Esophagus muscularis mucosa (tissue), 4 donors: ENCODE data around the gene GSG1L. TPM values are rescaled to one million over a fixed set of nuclear protein-coding genes. Genes with fewer than 3 reads are reported as not detected.

ENCODE experiments used
- DNase-seq: peaks from one replicate; pipeline ENCODE4 v3.0.0-alpha.2; 2017; ENCODE audit errors: extremely low spot score
- H3K27ac ChIP-seq, 4 donors: fragments of 200-600 bp; sonication (generic); replicated peaks in 1 of 4; 1 replicate in 3 of 4; 2 replicates in 1 of 4; pipeline ENCODE4 v1.5.1; 2016 to 2019; ENCODE audit warnings: mild to moderate bottlenecking in 1 of 4
- H3K27me3 ChIP-seq, 4 donors: fragments of 200-600 bp; sonication (generic); one replicate each; pipeline versions ENCODE4 v1.5.1 to v1.6.0; 2016 to 2019
- H3K36me3 ChIP-seq, 4 donors: fragments of 200-600 bp; sonication (generic); one replicate each; pipeline ENCODE4 v1.5.1; 2016 to 2019
- H3K4me1 ChIP-seq, 4 donors: fragments of 200-600 bp; sonication (generic); one replicate each; pipeline ENCODE4 v1.5.1; 2016 to 2019
- H3K4me3 ChIP-seq, 4 donors: fragments of 200-600 bp; sonication (generic); 1 replicate in 2 of 4; 2 replicates in 2 of 4; pipeline ENCODE4 v1.5.1; 2016 to 2019; ENCODE audit warnings: mild to moderate bottlenecking in 4 of 4, moderate library complexity in 1 of 4
- H3K9me3 ChIP-seq, 4 donors: fragments of 200-600 bp; sonication (generic); 1 replicate in 3 of 4; 2 replicates in 1 of 4; pipeline ENCODE4 v1.5.1; 2016 to 2019
- EP300 ChIP-seq: sonication (generic); formaldehyde crosslinking; IDR thresholded peaks from one replicate; pipeline ENCODE4 v1.6.1; 2017; ENCODE audit warnings: antibody characterized with exemption
- POLR2A ChIP-seq: fragments of 450-650 bp; IDR thresholded peaks from one replicate; pipeline ENCODE4 v1.6.1; 2017; ENCODE audit warnings: antibody characterized with exemption, moderate library complexity, mild to moderate bottlenecking, low read depth
- POLR2AphosphoS5 ChIP-seq, 2 donors: sonication (generic); formaldehyde crosslinking; IDR thresholded peaks; one replicate each; pipeline ENCODE4 v1.6.1; 2017; ENCODE audit warnings: antibody characterized with exemption in 2 of 2
- WGBS: methylation state at CpG from one replicate; pipeline ENCODE4 v1.1.5; 2018; 5-methylcytosine and 5-hydroxymethylcytosine counted together
- intact Hi-C: fragments of 100-400 bp; cut with DNase I; formaldehyde crosslinking; loops from one replicate; pipeline ENCODE4 v1.15.1; 2023
- total RNA-seq, 4 donors: library from RNA; depleted of rRNA; stranded (reverse); fragments of >200 nt; gene quantifications; one replicate each; pipeline versions ENCODE4 v1.1.0 to v1.2.1, GENCODE V29; 2016
- TF ChIP-seq, protein P1 (sequence below), 3 experiments: fragments of 200-600 bp in 2 of 3; fragments of 450-650 bp in 1 of 3; sonication (generic) in 2 of 3; IDR thresholded peaks; one replicate each; pipeline ENCODE4 v1.5.1; 2017 to 2019; ENCODE audit warnings: antibody characterized with exemption in 3 of 3, mild to moderate bottlenecking in 2 of 3, moderate library complexity in 1 of 3

The GSG1L gene
- total RNA-seq, 4 donors from 2014 or later = 0.19 to 0.83 TPM; not detected in 2

GRCh38 chr16:27932542-27933135, 130.9 kb downstream of the GSG1L start:
- intact Hi-C loops = no loop called here
- DNase-seq = no peak

GRCh38 chr16:27929818-27930217, 133.7 kb downstream of the GSG1L start:
- Histone ChIP-seq H3K4me3 (no peak overlapping the region), H3K4me1 (no peaks in the 10 kb centered on the region), H3K9me3 (peaks cover 0 to 10% (median 9%) of the 10 kb centered on the region in 4 donors), H3K36me3 (no peaks in the 10 kb centered on the region), H3K27me3 (peaks cover 0 to 29% (median 0%) of the 10 kb centered on the region in 4 donors), H3K27ac (no peak overlapping the region)
- no peak for TF ChIP-seq POLR2AphosphoS5 (IDR thresholded peaks at IDR 0.05)
- TF ChIP-seq, protein P1, sequence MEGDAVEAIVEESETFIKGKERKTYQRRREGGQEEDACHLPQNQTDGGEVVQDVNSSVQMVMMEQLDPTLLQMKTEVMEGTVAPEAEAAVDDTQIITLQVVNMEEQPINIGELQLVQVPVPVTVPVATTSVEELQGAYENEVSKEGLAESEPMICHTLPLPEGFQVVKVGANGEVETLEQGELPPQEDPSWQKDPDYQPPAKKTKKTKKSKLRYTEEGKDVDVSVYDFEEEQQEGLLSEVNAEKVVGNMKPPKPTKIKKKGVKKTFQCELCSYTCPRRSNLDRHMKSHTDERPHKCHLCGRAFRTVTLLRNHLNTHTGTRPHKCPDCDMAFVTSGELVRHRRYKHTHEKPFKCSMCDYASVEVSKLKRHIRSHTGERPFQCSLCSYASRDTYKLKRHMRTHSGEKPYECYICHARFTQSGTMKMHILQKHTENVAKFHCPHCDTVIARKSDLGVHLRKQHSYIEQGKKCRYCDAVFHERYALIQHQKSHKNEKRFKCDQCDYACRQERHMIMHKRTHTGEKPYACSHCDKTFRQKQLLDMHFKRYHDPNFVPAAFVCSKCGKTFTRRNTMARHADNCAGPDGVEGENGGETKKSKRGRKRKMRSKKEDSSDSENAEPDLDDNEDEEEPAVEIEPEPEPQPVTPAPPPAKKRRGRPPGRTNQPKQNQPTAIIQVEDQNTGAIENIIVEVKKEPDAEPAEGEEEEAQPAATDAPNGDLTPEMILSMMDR (IDR thresholded peaks at IDR 0.05) = no peak
- no peak for DNase-seq
- 68% methylated on average over 3 of the region's 3 CpGs for WGBS
- intact Hi-C loops = no loop called here

More at GRCh38 chr16:27932542-27933135, 130.9 kb downstream of the GSG1L start:
- Histone ChIP-seq H3K27ac (no peak overlapping the region), H3K4me1 (no peaks in the 10 kb centered on the region), H3K36me3 (no peaks in the 10 kb centered on the region), H3K9me3 (peaks cover 0 to 10% (median 9%) of the 10 kb centered on the region in 4 donors), H3K27me3 (peaks cover 0 to 32% (median 0%) of the 10 kb centered on the region in 4 donors), H3K4me3 (no peak overlapping the region)
- TF ChIP-seq EP300 (no peak), POLR2AphosphoS5 (IDR thresholded peaks at IDR 0.05) (no peak), POLR2A (no peak)
- TF ChIP-seq, protein P1 (IDR thresholded peaks at IDR 0.05) = no peak
- WGBS = 72% methylated on average over 3 of the region's 3 CpGs

- TF ChIP-seq EP300 = no peak
- TF ChIP-seq POLR2A = no peak
- TF ChIP-seq, protein P1 (IDR thresholded peaks at IDR 0.05) = no peak
- H3K27ac ChIP-seq = no peak overlapping the region
- no peak for DNase-seq
- 30% methylated on average over 6 of the region's 6 CpGs for WGBS
- peaks cover 0 to 29% (median 0%) of the 10 kb centered on the region in 4 donors for H3K27me3 ChIP-seq
- intact Hi-C loops = no loop called here
- H3K4me1 ChIP-seq = no peaks in the 10 kb centered on the region
- peaks cover 0 to 10% (median 9%) of the 10 kb centered on the region in 4 donors for H3K9me3 ChIP-seq
- no peak overlapping the region for H3K4me3 ChIP-seq
- H3K36me3 ChIP-seq = no peaks in the 10 kb centered on the region
These were observed 135.0 kb downstream of the GSG1L start for GRCh38 chr16:27928542-27928941.

DNA sequence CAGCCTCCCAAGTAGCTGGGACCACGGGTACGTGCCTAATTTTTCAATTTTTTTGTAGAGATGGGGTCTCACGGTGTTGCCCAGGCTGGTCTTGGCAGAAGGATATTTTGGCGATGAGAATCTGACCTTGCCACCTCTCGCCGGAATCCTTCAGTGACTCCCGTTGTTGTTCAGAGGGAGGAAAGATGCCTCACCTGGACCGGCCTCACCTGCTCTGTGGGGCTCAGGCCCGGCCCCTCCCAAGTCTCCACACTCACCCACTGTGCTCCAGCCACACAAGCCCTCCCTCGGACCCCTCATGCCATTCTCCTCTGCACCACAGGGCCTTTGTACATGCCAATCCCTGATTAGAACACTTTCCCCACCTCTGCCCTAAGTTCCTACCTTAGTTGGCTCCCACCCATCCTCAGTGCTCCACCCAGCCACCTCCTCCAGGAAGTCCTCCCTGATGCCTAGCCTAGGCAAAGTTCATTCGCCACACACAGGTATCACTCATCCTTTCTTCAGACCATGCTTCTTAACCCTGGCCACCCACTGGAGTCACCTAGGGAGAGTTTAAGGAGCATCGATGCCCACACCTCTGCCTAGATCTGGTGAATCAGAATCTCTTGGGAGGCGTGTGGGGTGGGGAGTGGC, 136.1 kb downstream of the GSG1L start:
- Histone ChIP-seq H3K4me3 (no peak overlapping the region), H3K9me3 (peaks cover 0 to 2% (median 1%) of the 10 kb centered on the region in 4 donors)
- intact Hi-C loops = no loop called here

More for the DNA sequence above, 136.1 kb downstream of the GSG1L start:
- TF ChIP-seq POLR2A (no peak), EP300 (no peak)
- TF ChIP-seq, protein P1 (IDR thresholded peaks at IDR 0.05) = no peak
- DNase-seq = no peak
- no peak overlapping the region for H3K27ac ChIP-seq
- peaks cover 0 to 39% (median 0%) of the 10 kb centered on the region in 4 donors for H3K27me3 ChIP-seq
- H3K4me1 ChIP-seq = no peaks in the 10 kb centered on the region
- no peaks in the 10 kb centered on the region for H3K36me3 ChIP-seq
- 80% methylated on average over 13 of the region's 13 CpGs for WGBS
